ENCODE data around the gene SRPRA. TPM values are rescaled to one million over a fixed set of nuclear protein-coding genes. Genes with fewer than 3 reads are reported as not detected.
"Not testable (repeated sequence)": the region's sequence is repeated elsewhere in the genome, so short reads cannot be mapped to it uniquely, and the experiment has no call there.

Gene SRPRA, protein sequence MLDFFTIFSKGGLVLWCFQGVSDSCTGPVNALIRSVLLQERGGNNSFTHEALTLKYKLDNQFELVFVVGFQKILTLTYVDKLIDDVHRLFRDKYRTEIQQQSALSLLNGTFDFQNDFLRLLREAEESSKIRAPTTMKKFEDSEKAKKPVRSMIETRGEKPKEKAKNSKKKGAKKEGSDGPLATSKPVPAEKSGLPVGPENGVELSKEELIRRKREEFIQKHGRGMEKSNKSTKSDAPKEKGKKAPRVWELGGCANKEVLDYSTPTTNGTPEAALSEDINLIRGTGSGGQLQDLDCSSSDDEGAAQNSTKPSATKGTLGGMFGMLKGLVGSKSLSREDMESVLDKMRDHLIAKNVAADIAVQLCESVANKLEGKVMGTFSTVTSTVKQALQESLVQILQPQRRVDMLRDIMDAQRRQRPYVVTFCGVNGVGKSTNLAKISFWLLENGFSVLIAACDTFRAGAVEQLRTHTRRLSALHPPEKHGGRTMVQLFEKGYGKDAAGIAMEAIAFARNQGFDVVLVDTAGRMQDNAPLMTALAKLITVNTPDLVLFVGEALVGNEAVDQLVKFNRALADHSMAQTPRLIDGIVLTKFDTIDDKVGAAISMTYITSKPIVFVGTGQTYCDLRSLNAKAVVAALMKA
- total RNA-seq, result 43.9 and 85.5 TPM in 2 replicates

DNA sequence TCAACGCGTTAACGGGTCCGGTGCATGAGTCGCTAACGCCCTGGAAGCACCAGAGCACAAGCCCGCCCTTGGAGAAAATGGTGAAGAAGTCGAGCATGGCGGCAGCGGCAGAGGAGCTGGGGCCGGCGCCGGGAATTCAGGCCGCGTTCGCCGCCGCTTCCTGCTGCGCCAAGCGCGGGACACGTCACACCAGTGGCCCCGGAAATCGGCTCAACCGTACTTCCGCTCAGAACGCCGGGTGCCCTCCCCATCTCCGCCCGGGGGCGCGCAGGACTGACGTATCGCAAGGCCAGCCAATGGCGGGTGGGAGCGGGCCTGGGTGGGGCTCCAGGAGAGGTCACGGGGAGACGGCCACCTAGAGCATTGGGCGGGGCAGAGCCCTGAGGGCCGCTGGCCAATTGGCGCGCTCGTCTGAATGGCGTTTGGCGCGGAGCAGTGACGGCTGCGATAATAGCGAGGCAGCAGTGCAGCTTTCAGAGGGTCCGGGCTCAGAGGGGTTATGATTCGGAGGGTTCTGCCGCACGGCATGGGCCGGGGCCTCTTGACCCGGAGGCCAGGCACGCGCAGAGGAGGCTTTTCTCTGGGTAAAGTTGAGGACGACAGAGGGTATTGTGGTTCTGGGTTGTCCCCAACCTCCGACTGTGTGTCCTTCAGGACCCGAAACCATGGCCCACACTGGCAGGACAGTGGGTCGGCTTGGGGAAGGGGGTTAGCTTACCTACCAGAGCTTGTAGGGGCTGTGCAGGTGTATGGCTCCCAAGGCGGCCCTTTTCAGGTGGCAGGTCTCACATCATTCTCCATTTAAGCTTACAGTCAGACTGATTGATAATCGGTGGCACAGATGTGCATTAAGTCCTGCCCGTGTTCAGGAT lies at the start of gene SRPRA, which contains the start of gene FOXRED1:
TSS of gene SRPRA (minus strand) at position 188 of the 872 bp plus-strand sequence. CDS start at position 97, 91 bp downstream.
TSS of gene FOXRED1 (plus strand) at position 447 of the 872 bp plus-strand sequence. CDS start at position 500, 53 bp downstream.
- DNase-seq, result peak; percentile 99

DNA sequence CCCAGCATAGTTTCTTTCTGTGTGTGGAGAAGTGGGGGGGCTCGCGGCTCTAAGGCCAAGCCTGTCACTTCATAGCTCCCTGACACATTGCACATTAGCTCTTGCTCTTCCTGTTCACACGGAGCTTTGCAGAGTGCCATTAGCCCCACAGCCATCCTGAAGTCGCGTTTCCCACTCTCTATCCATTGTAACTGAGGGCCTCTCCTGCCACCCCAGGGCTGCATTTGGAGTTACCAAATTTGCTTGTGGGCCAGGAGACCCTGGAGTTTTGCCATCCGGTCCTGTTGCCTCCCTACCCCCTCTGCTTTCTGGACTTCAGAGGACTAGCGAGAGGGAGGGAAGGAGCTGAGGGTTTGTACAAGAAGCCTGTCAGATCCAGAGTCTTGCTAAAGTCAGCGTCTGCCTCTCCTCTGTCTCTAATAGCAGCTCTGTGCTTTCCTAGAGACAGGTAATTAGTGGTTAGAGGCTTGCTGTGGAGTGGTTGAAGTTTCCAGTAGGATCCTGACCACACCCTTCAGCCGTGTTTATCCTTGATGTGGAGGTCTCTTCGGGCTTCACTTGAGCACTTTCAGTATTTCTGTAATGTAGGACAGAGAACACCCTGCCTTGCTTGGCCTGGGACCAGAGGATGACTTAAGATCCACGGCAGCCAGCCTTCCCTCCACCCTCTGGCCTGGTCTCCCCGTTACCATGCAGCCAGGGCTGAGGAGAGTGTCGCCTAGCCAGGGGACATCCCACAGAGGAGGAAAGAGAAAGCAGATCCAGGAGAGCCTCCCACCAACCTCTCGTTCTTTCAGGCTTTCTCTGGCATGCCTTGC lies 49.3 kb upstream of the SRPRA start:
- no peak for DNase-seq

DNA sequence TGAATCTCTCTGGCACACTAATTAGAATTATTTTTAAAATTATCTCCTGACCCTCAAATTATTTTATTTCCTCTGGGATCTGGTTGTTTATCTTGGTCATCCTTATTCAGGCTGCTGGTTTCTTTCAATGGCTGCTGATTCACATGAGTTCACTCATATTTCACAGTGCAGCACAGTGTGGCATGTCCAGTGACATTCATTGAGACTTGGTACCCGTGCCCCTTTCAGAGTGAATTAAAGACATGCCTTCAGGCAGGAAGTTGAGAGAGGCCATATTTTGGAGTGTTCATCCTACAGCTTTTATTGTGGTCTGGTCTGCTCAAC lies 48.7 kb upstream of the SRPRA start:
- DNase-seq, result no peak

DNA sequence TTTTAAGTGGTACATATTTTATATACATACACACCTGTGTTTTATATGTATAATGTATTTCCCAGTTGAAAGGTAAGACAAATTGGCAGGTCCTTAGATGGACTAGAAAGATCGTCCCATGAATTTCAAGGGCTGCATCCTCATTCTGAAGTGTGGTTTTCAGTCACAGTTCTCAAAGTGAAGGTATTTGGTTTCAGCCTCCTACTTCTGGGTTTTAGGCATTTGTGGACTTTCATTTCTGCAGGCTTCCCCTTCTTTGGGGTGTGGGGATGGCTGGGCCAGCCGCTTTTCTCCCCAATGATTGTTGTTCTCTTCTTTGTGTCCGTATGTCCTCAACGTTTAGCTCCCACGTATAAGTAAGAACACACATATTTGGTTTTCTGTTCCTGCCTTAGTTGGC lies 45.1 kb upstream of the SRPRA start:
- no peak for DNase-seq

DNA sequence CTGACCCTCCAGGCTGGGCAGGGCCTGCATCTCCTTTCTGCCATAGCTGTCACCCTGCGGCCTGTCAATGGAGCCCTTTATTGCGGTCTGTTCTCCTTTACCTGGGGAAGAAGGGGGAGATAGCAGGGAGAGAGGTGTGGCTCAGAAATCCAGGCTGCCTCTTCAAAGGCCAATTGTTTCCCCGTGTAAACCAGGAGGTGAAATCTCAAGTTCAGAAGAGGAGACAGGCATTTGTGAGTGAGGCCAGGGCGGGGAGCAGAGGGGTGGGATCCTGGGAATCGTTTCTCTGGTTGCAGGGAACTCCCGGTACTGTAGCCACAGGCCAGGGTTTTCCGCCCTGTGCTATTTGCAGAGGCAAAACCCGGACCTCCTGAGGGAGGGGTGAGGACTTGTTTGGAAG lies 44.3 kb upstream of the SRPRA start:
- DNase-seq, result no peak

- DNase-seq, result no peak
Observed at GRCh38 chr11:126311401-126312291, 43.0 kb upstream of the SRPRA start.

DNA sequence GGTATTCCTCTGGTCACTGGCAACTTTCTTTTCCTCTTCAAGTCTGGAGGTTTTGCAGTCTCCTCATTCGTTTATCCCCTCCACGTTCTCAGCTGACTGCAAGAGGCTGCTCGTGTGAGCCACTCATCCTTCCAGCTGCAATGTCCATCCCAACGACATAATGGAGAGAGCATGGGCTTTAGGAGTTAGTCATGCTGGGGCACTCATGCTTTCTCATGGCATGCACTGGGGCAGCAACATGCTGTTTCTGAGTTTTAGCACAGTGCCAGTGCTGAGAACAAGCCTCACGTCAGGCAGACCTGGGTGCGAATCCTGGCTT lies 42.3 kb upstream of the SRPRA start:
- DNase-seq, result no peak

GRCh38 chr11:126310200-126310991 lies 41.7 kb upstream of the SRPRA start:
- DNase-seq, result peak; percentile 91

DNA sequence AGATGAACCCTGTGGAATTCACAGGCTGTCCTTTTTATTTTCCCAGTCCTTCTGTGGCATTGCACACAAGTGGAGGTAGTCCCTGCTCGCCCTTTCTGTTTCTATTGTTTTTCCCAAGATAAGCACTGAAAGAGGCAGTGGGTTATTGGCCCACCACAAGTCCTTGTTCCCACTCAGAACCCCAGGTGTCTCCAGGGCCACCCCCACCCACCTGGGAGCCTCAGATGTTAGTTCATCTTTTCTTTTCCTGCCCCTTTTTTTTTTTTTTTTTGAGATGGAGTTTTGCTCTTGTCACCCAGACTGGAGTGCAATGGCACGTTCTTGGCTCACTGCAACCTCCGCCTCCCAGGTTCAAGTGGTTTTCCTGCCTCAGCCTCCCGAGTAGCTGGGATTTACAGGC lies 40.1 kb upstream of the SRPRA start:
- not testable (repeated sequence) for DNase-seq

GRCh38 chr11:126308271-126308671 lies 39.6 kb upstream of the SRPRA start:
- DNase-seq, result no peak

DNA sequence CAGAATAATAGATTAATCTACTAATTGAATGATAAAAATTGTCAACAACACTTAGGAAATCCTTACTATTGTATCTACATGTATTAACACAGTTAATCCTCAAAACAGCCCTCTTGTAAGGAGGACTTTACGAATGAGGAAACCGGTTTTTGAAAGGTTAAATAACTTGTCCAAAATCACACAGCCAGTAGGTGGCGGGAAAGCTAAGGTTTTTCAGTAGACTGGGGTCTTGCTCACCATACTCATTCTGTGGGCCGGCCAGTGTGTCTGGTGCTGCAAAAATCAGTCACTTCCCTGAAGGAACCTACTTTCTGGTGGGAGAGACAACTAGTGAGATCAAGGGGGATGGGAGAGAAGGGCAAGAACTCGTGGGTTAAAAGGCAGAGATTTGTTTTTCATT lies 39.0 kb upstream of the SRPRA start:
- peak; percentile 71 for DNase-seq

DNA sequence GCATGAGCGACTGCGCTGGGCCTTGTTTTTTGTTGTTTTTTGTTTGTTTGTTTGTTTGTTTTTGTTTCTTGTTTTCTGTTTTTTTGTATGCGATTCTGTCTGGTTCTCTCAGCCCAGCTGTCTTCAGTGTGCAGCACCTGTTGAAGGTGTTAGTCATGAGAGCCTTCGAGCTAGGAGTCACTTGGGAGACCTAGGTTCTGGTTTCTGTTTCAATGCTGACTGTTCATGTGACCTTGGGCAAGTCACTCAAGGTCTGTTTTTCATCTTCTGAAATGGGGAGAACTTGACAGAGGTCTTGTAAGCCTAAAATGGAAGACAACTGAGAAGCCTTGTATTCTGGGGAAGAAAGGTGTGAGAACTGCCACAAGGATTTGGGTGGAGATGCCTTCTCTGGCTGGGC lies 37.0 kb upstream of the SRPRA start:
- DNase-seq, result no peak

DNA sequence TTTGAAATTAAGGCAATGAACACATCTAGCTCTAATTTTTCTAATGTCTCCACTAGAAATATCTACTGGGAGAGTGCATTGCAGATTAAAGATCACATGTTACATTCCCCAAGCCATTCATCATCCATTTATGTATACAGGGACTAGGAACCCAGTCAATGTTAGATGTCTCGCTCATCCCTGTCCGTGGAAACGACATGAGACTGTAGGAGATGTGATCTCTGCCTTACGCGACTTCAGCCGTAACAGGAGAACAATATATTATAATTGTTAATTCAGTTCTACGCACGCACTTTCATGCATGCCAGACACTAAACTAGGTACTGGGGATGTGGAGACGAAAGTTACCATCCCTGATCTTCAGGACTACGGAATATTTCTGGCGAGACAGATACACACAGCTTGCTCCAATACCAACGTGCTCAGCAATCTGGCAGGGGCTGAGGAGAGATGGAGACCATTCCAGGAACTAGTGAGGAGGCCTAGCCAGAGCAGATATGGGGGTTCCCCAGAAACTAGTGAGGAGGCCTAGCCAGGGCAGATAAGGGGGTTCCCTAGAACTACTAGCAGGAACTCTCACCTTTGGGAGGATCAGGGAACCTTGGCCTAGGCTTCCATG lies 35.9 kb upstream of the SRPRA start:
- DNase-seq, result no peak

DNA sequence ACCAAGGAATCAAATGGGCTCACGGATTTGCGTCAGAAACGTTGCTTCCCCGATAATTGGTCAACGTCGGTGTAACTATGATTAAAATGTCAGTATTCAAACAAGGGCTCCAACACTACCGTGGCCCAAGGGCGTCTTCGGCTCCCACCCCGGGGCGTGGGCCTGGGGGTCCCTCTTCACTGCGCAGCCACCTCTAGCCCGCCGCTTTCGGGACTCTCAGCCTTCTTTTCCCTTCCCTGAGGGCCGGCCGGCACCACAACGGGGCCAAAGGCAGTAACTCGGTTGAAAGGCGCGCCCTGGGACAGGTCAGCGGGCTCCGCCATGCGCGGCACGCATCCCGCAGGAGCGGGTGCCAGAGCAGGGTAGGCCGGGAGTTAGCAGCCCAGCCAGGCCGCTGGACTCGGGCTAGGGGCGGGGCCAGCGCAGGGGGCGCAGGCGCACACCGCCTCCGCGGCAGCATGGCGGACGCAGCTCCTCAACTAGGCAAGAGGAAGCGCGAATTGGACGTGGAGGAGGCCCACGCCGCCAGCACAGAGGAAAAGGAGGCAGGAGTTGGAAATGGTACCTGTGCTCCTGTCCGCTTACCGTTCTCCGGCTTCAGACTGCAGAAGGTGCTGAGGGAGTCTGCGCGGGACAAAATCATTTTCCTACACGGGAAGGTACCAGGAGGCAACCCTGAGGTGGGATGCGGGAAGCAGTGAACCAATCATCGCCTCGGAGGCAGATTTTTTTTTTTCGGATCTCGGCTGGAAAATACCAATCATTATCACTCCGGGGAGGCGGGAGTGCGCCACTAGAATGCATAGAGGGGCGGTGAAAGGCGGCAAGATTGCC lies 35.1 kb upstream of the SRPRA start, which contains the start of gene DCPS:
TSS of gene DCPS (plus strand) at position 438 of the 834 bp plus-strand sequence. CDS start at position 459, 21 bp downstream.
- peak; percentile 95 for DNase-seq

DNA sequence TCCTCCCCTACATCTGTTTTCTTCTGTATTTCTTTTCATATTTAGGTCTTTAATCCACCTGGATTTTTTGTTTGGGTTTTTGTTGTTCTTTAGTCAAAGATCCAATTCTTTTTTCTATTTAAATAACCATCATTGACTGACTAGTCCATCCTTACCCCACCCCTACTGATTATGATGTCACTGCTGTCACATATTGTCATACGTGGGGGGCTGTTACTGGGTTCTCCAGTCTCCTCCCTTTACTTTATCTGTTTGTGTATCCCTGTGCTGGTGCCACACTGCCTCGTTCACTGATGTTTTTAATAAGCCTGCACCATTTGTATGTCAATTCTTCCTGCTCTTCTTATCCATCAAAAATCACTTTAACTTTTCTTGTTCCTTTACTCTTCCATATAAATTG lies 28.3 kb upstream of the SRPRA start:
- no peak for DNase-seq

DNA sequence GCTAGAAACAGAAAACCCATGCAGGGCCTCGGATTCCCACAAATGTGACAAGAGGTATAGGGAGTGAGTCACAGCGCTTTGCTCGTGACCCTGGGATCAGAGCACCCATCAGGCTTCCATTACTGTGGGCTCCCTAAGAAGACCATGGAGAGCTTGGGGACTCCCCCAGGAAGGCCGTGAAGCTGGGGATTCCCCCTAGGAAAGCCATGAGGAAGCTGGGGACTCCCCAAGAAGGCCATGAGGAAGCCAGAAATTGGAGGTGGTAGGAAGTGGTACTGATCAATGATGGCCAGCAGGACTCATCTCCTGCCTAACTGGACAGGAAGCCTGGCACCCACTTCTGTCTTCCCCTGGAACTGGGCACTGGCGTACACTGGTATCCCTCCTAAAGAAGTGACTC lies 25.0 kb upstream of the SRPRA start:
- no peak for DNase-seq

- DNase-seq, result no peak
Observed at GRCh38 chr11:126290887-126291286, 22.2 kb upstream of the SRPRA start.

DNA sequence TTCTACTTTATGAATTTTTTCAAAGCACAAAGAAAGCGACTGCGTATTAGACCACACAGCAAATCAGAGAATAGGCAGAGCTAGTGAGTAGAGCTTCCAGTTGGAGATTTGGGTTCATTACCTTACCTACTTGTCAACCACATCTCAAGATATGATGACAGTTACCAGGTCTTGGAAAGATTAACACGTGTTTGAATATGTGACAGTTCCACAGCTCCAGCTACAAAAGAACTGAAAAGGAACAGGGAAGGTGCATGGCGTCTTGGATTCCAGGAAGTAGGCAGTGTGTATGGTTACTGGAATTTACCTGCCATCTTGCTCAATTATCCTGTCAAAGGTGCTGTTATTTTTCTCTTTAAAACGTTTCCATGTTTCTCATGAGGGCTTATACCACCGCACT lies 19.5 kb upstream of the SRPRA start:
- DNase-seq, result no peak

GRCh38 chr11:126284829-126285228 lies 16.1 kb upstream of the SRPRA start:
- peak; percentile 93 for DNase-seq

Measured in dermis blood vessel endothelial cell (primary cell).